HuH-7.5 (cell line): ENCODE measurements around the gene ARHGAP20.

Experiments used
- DNase-seq: peaks from one replicate; pipeline ENCODE4 v3.0.0; 2011; ENCODE audit warnings: low spot score

Gene ARHGAP20

GRCh38 chr11:110711776-110712658 is at the start of gene ARHGAP20:
TSS of gene ARHGAP20 (minus strand) at chr11:110712437. CDS start at chr11:110712231, 206 bp downstream.
- peak; percentile 68 for DNase-seq

- DNase-seq = no peak
Measured at GRCh38 chr11:110761991-110762390, 49.8 kb upstream of the ARHGAP20 start.

GRCh38 chr11:110761131-110761530 is 48.9 kb upstream of the ARHGAP20 start:
- DNase-seq = no peak

- no peak for DNase-seq
Measured at GRCh38 chr11:110759972-110760381, 47.7 kb upstream of the ARHGAP20 start.

- no peak for DNase-seq
Measured at GRCh38 chr11:110757962-110758755, 45.9 kb upstream of the ARHGAP20 start.

GRCh38 chr11:110757066-110757465 is 44.8 kb upstream of the ARHGAP20 start:
- no peak for DNase-seq

- DNase-seq = no peak
Measured at GRCh38 chr11:110755941-110756340, 43.7 kb upstream of the ARHGAP20 start.

- DNase-seq = no peak
Measured at GRCh38 chr11:110752890-110753289, 40.7 kb upstream of the ARHGAP20 start.

GRCh38 chr11:110750100-110750499 is 37.9 kb upstream of the ARHGAP20 start:
- DNase-seq = no peak

- DNase-seq = no peak
Measured at GRCh38 chr11:110747531-110747930, 35.3 kb upstream of the ARHGAP20 start.

GRCh38 chr11:110738641-110739040 is 26.4 kb upstream of the ARHGAP20 start:
- DNase-seq = no peak

- DNase-seq = no peak
Measured at GRCh38 chr11:110737593-110737992, 25.4 kb upstream of the ARHGAP20 start.

GRCh38 chr11:110736171-110736553 is 23.9 kb upstream of the ARHGAP20 start:
- DNase-seq = no peak

- DNase-seq = no peak
Measured at GRCh38 chr11:110735455-110736170, 23.4 kb upstream of the ARHGAP20 start.

GRCh38 chr11:110734790-110735189 is 22.6 kb upstream of the ARHGAP20 start:
- DNase-seq = no peak

- DNase-seq = no peak
Measured at GRCh38 chr11:110730773-110731172, 18.5 kb upstream of the ARHGAP20 start.

GRCh38 chr11:110728883-110729282 is 16.6 kb upstream of the ARHGAP20 start:
- no peak for DNase-seq

- no peak for DNase-seq
Measured at GRCh38 chr11:110728476-110728875, 16.2 kb upstream of the ARHGAP20 start.

GRCh38 chr11:110724358-110724757 is 12.1 kb upstream of the ARHGAP20 start:
- DNase-seq = no peak

- DNase-seq = no peak
Measured at GRCh38 chr11:110720431-110721275, 8.4 kb upstream of the ARHGAP20 start.

- no peak for DNase-seq
Measured at GRCh38 chr11:110716361-110716760, 4.1 kb upstream of the ARHGAP20 start.
